Aorta (tissue), 5 donors: Measurements from ENCODE around the gene RSRC1. TPM values are rescaled to one million over a fixed set of nuclear protein-coding genes. Genes with fewer than 3 reads are reported as not detected.
"Not testable (repeated sequence)": the region's sequence is repeated elsewhere in the genome, so short reads cannot be mapped to it uniquely, and the experiment has no call there.

Experiments
- ATAC-seq: fragments of 200-7000 bp; cut with Tn5 transposase; one replicate; pipeline ENCODE4 v1.9.1; 2022; ENCODE audit warnings: moderate library complexity; ENCODE audit not compliant: low FRiP score
- DNase-seq, 2 donors: peaks; one replicate each; pipeline ENCODE4 v3.0.0-alpha.2; 2020
- H3K27ac ChIP-seq, 2 donors: one replicate each; pipeline ENCODE4 v1.5.1; 2013; ENCODE audit warnings: low read length in 2 of 2, mild to moderate bottlenecking in 2 of 2, moderate library complexity in 2 of 2, control low read depth in 1 of 2, inconsistent platforms in 1 of 2, low read depth in 1 of 2
- H3K27me3 ChIP-seq, 2 donors: one replicate each; pipeline ENCODE4 v1.6.1; 2013; ENCODE audit warnings: control low read depth in 1 of 2, low read length in 1 of 2, mild to moderate bottlenecking in 1 of 2, moderate library complexity in 1 of 2; ENCODE audit not compliant: insufficient read depth in 2 of 2, control insufficient read depth in 1 of 2
- H3K36me3 ChIP-seq, 2 donors: one replicate each; pipeline ENCODE4 v1.6.1; 2013; ENCODE audit warnings: control low read depth in 1 of 2, low read length in 1 of 2, mild to moderate bottlenecking in 1 of 2; ENCODE audit not compliant: insufficient read depth in 2 of 2, control insufficient read depth in 1 of 2
- H3K4me1 ChIP-seq, 2 donors: one replicate each; pipeline ENCODE4 v1.6.1; 2013; ENCODE audit warnings: low read length in 2 of 2, control low read depth in 1 of 2, mild to moderate bottlenecking in 1 of 2, moderate library complexity in 1 of 2; ENCODE audit not compliant: insufficient read depth in 2 of 2, control insufficient read depth in 1 of 2
- H3K4me3 ChIP-seq, 2 donors: one replicate each; pipeline ENCODE4 v1.5.1; 2013; ENCODE audit warnings: low read length in 2 of 2, control low read depth in 1 of 2, mild to moderate bottlenecking in 1 of 2
- H3K9me3 ChIP-seq: one replicate; pipeline ENCODE4 v1.6.1; 2013; ENCODE audit warnings: mild to moderate bottlenecking, low read length; ENCODE audit not compliant: control insufficient read depth
- WGBS, 2 donors: extraction: QIAGEN DNeasy Blood & Tissue Kit; methylation state at CpG; one replicate each; pipeline ENCODE4 v1.1.7; 2013; 5-methylcytosine and 5-hydroxymethylcytosine counted together
- intact Hi-C, 2 donors: fragments of 100-400 bp; cut with DNase I; formaldehyde crosslinking; loops; one replicate each; pipeline versions ENCODE4 v1.14.2 to v1.15.0; 2022
- polyA plus RNA-seq, 2 donors: library from polyadenylated mRNA; stranded (reverse); fragments of 200-250 nt; gene quantifications; one replicate each; pipeline ENCODE4 v1.2.3, GENCODE V29; 2013
- total RNA-seq, 2 donors: library from RNA; stranded (reverse); fragmentation: NEBNext Ultra II Directional; extraction: Animal tissue kit (Norgen Biotek cat#: 25700); gene quantifications; one replicate each; pipeline ENCODE4 v1.2.1, GENCODE V29; 2021
- donor health status: healthy with polysubstance abuse.
- donor health status: Bipolar disorder and iron deficiency.
- donor health status: DM: no; HTN: no; CAD: no.
- donor health status: DM: no; HTN: no; CAD: no.
- donor health status: DM: yes; HTN: yes; CAD: no.

RSRC1 gene
- total and polyA plus RNA-seq, 4 donors = 17.3 to 39.4 (median 28.4) TPM

DNA sequence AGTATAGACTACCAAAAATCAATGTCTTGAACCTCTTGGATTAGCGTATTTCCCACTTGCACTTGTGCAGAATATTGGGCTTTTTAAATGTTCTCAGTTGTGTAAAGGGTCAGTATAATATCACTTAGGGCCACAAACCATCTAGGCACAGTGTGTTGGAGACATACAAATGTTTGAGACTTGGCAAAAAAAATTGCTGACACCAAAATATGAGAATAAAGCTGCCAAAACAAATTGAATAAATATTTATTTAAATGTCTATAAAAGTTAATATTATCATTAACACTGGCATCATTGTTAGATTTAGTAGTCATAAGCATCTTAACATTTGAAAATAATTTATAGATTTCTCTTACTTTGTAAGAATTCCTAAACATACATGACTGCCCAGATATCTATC is 430.2 kb downstream of the RSRC1 start:
- ATAC-seq (no peak), DNase-seq (no peak)
- Histone ChIP-seq H3K9me3 (no peaks in the 10 kb centered on the region), H3K4me1 (no peaks in the 10 kb centered on the region), H3K27ac (no peak overlapping the region), H3K36me3 (no peaks in the 10 kb centered on the region), H3K27me3 (no peaks in the 10 kb centered on the region), H3K4me3 (no peak overlapping the region)
- intact Hi-C loops = no loop called here
- WGBS, 2 donors = 91 to 93% methylated on average over 1 of the region's 1 CpG

GRCh38 chr3:158548691-158549090 is 438.8 kb downstream of the RSRC1 start:
- DNase-seq (no peak), ATAC-seq (no peak)
- 63 to 65% methylated on average over 4 of the region's 4 CpGs for WGBS, 2 donors
- H3K9me3 ChIP-seq = no peaks in the 10 kb centered on the region
- H3K4me1 ChIP-seq = no peaks in the 10 kb centered on the region
- H3K27ac ChIP-seq = no peak overlapping the region
- intact Hi-C loops = no loop called here
- no peaks in the 10 kb centered on the region for H3K36me3 ChIP-seq
- no peak overlapping the region for H3K4me3 ChIP-seq
- H3K27me3 ChIP-seq = no peaks in the 10 kb centered on the region

- intact Hi-C loops, DNase-seq, H3K36me3 ChIP-seq, H3K4me1 ChIP-seq, H3K27ac ChIP-seq, ATAC-seq, H3K4me3 ChIP-seq, H3K27me3 ChIP-seq, H3K9me3 ChIP-seq: not testable (repeated sequence)
- WGBS, 2 donors = 96 to 97% methylated on average over 9 of the region's 9 CpGs
Measured at GRCh38 chr3:158549938-158550337, 440.0 kb downstream of the RSRC1 start.

DNA sequence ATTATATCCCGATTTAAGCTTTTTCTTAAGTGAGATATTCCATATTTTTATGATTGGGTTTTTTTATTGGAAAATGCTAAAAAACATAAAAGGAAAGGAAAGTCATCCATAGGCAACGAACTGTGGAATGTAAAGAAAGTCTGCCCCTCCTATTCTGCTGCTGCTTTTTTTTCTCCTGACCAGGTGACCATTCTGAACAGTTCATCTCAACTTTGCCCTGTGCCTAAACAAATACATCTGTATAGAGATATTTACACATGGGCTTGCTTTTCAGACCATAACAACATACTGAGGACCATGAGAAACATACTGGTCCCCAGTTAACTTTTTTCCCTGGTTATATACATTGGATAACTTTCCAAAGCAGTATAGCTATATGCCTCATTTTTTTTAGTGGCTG is 442.2 kb downstream of the RSRC1 start:
- H3K9me3 ChIP-seq = no peaks in the 10 kb centered on the region
- H3K27me3 ChIP-seq = no peaks in the 10 kb centered on the region
- intact Hi-C loops = no loop called here
- H3K27ac ChIP-seq = no peak overlapping the region
- H3K4me1 ChIP-seq = no peaks in the 10 kb centered on the region
- WGBS, 2 donors = 81 to 84% methylated on average over 2 of the region's 2 CpGs
- ATAC-seq (no peak), DNase-seq (no peak)
- H3K36me3 ChIP-seq = no peaks in the 10 kb centered on the region
- H3K4me3 ChIP-seq = no peak overlapping the region

GRCh38 chr3:158559504-158559903 is 449.6 kb downstream of the RSRC1 start:
- intact Hi-C loops = no loop called here
- DNase-seq = no peak
- WGBS, 2 donors = 82 to 89% methylated on average over 4 of the region's 4 CpGs
- Histone ChIP-seq H3K4me3 (no peak overlapping the region), H3K4me1 (no peaks in the 10 kb centered on the region), H3K9me3 (no peaks in the 10 kb centered on the region), H3K27me3 (no peaks in the 10 kb centered on the region), H3K36me3 (no peaks in the 10 kb centered on the region), H3K27ac (no peak overlapping the region)
- no peak for ATAC-seq

- H3K27ac ChIP-seq = no peak overlapping the region
- no peaks in the 10 kb centered on the region for H3K9me3 ChIP-seq
- DNase-seq = no peak
- intact Hi-C loops = no loop called here
- H3K36me3 ChIP-seq = no peaks in the 10 kb centered on the region
- WGBS, 2 donors = 92 to 95% methylated on average over 1 of the region's 1 CpG
- no peak for ATAC-seq
- H3K4me3 ChIP-seq = no peak overlapping the region
- no peaks in the 10 kb centered on the region for H3K27me3 ChIP-seq
- H3K4me1 ChIP-seq = no peaks in the 10 kb centered on the region
Measured at GRCh38 chr3:158560979-158561378, 451.1 kb downstream of the RSRC1 start.

GRCh38 chr3:158562674-158563073 is 452.8 kb downstream of the RSRC1 start:
- 72 to 84% methylated on average over 5 of the region's 5 CpGs for WGBS, 2 donors
- no peaks in the 10 kb centered on the region for H3K4me1 ChIP-seq
- DNase-seq (no peak), ATAC-seq (no peak)
- no peaks in the 10 kb centered on the region for H3K9me3 ChIP-seq
- intact Hi-C loops = no loop called here
- H3K27me3 ChIP-seq = no peaks in the 10 kb centered on the region
- no peak overlapping the region for H3K27ac ChIP-seq
- H3K36me3 ChIP-seq = no peaks in the 10 kb centered on the region
- no peak overlapping the region for H3K4me3 ChIP-seq

DNA sequence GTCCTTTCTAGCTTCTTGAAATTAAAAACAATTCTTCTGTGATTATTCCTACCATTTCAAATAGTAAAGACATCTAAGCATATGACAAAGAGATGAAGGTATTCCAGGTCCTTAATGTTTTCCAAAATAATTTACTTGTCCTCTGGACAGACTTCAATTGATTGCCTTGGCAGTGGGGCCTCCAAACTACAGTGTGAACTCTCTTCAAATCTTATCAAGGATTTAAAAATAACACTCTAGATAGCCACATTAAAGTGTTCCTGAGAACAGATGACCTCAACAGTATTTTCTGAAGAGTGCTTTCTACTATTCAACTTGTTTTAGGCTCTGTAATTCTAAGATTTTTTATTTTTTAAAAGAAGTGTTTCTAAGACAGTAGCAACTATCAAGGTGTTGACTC is 453.2 kb downstream of the RSRC1 start:
- intact Hi-C loops = no loop called here
- no peak for DNase-seq
- no peaks in the 10 kb centered on the region for H3K9me3 ChIP-seq
- no peaks in the 10 kb centered on the region for H3K4me1 ChIP-seq
- no peak overlapping the region for H3K27ac ChIP-seq
- H3K27me3 ChIP-seq = no peaks in the 10 kb centered on the region
- no peak for ATAC-seq
- no peaks in the 10 kb centered on the region for H3K36me3 ChIP-seq
- H3K4me3 ChIP-seq = no peak overlapping the region

GRCh38 chr3:158565076-158565475 is 455.2 kb downstream of the RSRC1 start:
- ATAC-seq (no peak), DNase-seq (no peak)
- no peaks in the 10 kb centered on the region for H3K27me3 ChIP-seq
- H3K9me3 ChIP-seq = no peaks in the 10 kb centered on the region
- WGBS, 2 donors = 93 to 97% methylated on average over 6 of the region's 6 CpGs
- no peaks in the 10 kb centered on the region for H3K36me3 ChIP-seq
- intact Hi-C loops = no loop called here
- no peaks in the 10 kb centered on the region for H3K4me1 ChIP-seq
- H3K4me3 ChIP-seq = no peak overlapping the region
- no peak overlapping the region for H3K27ac ChIP-seq
